Measurements from ENCODE around the gene MPO.

The MPO gene

DNA sequence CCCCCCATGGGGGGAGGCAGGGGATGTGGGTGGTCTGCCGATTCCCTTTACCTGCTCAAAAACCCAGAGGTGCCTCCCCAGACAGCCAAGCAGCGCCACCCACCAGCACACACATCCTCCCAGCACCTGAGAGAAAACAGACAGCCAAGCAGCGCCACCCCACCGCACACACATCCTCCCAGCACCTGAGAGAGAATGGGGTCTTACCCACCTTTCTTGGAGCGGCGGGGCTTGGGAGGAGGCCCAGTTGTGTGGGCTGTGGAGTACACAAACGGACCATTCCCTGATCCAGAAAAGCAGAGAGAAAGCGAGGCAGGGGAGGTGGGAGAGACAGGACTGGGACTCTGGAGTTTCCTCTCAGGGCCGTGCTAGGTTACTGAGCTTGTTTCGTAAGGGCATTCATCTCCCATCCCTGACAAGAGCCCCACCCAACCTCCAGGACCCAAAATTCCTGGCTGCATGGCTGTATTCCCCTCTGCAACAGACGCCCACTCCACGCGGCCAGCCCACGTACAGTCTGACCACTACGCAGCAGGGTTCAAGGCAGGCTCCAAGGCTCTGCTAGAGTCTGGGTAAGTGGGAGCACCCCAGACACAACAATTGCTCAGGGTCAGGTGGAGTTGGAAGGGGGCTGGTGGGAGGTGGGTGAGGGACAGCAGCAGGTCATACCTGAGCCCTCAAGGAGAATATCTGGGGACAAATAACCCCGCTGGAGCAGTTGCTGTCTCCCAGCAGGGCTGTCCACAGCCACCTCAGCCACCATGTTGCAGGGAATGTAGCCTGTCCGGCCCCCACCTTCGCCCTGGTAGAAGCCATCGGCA is 25.6 kb upstream of the MPO start:
- no peak for DNase-seq

DNA sequence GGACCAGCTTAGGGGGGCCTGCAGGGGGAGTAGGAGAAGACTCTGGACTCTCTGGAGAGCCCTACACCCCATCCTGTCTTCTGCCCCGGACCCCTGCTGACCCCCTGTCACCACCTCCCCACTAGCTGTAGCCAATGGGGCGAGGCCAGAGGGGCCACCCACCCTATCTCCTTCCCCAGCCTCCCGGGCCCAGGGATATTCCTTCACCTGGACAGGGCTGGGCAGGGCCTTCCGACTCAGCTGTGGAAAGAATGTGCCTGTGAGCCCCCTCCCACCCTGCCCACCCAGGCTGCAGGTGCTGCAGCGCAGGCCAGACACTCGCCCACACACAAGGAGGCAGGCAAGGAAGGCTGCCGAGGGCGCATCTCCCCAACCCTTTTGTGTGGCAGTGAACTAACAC is 24.9 kb upstream of the MPO start:
- no peak for DNase-seq

DNA sequence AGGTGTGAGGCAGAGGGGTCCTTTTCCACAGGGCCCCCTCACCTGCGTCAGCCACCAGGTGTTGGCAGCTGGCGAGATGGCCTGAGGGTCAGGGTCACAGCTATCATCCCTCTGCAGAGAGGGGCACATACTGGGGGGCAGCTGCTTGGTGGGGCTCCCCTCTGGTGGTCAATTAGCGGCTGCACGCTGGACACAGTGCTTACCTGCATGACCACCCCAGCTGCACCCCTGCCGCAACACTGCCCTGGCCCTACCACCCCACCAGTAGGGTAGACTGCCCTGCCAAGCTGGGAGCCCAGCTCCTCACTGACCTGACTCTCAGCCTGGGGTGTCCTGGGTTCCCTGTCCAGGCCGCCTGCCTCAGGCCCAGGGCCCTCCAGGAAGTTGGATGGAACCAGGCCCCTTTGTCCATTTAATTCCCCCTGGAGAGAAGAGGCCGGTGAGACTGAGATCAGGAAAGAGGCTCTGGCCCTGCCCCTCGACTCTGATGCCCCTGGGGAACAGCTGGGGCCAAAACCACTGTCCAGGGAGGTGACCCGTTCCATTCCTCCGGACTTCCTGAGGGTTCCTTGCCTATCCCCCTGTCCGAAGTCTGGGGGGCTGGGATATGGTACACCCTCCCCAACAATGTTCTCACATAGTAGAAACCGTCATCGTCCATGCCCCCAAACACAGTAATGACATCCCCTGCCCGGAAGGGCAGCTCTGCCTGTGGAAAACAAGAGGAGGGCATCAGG is 24.2 kb upstream of the MPO start:
- no peak for DNase-seq

DNA sequence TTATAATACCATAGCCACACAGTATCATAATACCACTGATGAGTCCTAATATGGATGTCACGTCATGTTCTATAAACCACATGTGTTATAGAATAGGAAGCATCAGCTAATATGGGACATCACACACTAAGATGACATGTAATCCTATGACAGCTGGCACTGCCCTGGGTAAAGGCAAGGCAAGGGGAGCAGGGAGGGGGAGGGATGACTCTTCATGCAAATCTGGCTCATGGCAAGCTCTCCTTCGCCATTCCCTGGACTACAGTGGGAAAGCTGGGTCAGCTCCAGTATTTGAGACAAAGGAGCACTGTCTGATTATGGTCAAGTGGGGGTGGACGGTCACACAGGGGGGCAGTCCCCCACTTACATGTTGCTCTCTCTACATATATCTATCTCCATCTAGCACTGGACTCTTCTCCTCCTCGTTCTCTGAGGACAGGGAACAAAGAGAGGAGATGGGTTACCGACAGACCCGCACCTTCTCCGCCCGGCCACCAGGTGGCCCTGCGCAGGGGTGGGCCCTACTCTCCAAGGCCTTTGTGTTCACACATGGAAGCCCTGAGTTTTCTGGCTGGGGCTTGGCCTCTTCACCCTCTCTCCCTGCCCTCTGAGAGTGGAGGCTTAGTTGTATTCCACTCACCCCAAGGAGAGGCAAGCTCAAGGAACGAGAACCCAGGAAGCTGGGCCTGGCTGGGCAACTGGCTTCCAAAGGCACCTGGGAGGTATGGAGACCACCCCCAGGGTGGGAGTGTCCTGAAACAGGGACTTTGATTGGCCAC is 23.4 kb upstream of the MPO start:
- peak; percentile 49 for DNase-seq

DNA sequence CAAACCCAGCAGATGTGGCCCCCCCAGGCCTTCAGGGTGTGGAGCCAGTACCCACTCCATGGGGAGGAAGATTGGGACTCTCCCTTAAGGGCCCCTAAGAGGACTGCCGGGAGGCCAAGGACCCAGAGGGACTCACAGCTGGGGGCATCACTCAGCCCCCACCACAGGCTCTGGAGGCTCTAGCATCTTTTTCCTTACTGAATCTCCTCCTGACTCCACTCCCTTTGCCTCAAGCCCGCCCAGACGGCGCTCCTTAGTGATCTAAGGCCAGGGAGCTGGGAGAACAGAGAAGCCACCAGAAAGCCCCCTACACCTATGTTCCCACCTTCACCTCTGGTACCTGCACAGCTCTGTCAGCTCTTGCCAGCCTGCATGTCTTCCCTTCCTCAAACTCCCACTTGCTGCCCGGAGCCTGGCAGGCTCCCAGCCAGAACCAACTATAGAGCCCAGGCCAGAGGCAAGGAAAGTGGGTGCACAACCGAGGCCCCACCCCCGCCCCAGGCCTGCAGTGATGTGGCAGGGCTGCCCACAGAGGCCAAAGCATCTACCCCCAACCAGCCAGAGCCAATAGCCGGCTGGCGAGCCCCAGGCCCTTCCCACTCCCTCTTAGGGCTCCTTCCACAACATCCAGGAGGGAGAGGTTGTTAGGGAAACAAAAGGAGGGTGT is 22.3 kb upstream of the MPO start:
- DNase-seq = no peak

DNA sequence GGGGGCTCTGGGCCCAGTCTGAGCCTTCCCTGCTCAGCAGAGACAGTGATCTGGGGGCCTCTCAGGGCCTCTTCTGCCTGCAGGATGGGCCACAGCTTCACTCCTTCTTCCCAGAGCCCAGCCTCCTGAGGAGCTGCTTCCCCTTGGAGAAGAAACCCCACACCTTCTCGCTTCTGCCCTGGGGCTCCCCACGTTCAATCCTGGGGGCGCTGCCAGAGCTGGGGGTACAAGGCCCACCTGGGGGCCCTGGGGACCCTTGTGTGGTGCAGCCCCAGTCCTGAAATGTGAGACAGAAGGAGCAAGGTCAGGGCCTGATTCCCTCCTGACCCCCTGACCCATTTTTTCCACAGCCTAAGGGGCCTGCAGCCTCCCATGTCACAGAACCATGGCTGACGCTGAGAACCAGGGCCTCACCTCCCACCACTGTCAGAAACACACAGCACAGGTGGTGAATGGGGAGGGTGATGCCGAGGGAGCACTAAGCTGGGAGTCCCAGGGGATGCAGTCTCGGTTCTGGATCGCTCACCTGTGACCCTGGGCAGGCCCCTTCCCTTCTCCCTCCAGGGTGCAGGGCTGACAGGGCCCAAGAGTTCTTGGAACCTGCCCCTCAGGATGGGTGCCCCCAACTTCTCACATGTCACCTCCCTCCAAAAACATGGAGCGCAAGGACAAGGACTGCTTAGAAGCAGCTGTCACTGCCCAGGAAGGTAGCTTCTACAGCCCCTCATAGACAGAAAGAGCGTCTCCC is 21.6 kb upstream of the MPO start:
- no peak for DNase-seq

DNA sequence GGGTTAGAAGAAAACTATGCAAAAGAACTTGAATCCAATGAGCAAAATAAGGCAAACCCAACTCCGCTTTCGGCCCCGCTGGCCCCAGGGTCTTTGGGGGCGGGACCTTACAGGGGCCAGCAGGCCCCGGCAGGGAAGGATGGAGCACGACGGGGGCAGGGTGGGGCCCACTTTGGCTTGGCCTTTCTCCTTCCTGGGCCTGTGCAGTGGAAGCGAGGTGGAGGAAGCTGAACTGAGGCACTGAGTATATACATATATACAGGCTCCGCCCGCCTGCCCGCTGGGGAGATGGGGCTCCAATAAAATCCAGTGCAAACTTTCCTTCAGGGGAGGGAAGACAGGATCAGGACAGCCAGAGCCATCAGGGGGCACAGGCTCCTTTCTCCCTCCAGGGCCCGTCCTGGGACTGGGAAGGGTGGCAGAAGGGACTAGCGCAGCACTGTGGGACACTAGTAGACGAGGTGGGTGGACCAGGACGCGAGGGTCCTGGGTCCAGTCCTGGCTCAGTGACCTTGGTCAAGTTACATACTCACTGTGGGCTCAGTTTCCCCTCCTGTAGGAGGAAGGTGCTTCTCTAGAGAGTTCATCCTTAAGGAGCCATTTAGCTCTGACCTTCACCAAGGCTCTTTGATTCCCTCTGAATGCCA is 20.9 kb upstream of the MPO start:
- no peak for DNase-seq

DNA sequence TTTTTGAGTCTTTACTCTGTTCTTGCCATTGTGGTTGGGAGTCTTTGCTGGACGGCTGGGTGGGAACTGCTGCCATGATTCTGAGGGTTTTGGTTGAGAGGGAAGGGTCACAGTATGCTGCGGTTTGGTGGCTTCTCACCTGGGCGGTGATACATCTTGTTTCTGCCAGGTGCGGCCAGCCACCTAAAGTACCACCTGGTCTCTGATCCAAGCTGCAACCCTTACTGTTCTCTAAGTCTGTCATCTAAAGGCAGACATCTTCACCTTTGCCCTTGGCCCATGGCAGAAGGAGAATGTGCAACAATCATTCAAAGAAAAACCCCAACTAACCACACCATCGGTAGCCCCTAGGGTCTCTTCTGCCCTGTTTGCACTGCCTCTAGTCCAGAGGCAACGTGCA is 19.6 kb upstream of the MPO start:
- DNase-seq = no peak

DNA sequence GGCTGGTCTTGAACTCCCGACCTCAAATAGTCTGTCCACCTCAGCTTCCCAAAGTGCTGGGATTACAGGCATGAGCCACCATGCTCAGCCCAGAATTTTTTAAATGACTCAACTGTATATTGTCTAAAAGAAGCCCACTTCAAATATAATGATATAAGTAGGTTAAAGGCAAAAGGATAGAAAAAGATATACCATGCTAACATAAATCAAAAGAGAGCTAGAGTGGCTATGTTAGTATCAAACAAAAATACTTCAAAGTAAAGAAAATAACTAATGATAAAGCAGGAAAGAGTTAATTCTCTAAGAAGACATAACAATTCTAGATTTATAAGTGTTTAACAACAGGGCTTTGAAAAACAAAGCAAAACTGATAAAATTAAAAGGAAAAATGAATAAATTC is 13.3 kb upstream of the MPO start:
- no peak for DNase-seq

DNA sequence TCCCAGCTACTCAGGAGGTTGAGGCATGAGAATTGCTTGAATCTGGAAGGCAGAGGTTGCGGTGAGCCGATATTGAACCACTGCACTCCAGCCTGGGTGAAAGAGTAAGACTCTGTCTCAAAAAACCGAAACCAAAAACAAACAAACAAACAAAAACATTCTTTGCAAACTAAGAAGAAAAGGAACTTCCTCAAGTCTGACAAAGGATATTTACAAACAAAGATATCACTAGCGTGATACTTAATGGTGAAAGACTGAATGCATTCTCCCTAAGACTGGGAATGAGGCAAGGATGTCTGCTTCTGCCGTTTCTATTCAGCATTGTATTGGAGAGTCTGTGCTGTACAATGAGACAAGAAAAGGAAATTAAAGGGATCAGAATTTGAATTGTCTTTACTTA is 10.5 kb upstream of the MPO start:
- DNase-seq = no peak

DNA sequence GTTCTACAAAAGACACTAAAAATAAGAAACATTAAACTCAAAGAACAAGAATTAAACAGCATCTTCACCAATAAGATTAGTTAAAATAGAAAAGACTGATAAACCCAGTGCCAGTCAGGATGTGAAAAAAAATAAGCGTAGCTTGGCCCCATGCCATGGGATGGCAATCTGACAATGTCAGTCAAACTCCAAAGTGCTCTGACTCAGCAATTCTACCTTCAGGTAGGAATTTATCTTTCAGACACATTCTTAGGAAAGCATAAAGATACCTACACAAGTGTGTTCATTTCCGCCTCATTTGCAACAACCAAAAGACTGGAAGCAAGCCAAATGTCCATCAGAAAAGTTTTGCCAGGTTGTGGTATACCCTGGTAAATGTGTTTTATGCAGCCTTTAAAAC is 9.1 kb upstream of the MPO start:
- no peak for DNase-seq

DNA sequence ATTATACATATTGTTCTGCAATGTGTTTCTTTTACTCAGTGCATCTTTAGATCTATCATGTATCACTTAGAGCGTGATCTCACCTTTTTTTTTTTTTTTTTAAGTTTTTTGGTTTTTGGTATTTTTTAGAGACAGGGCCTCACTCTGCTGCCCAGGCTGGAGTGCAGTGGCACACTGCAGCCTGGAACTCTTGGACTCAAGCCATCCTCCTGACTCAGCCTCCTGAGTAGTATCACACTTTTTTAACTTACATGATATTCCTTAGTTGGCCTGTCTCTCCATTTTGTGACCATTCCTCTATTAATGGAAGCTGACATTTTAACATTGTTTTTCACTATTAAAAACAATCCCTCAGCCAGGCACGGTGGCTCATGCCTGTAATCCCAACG is 4.7 kb upstream of the MPO start:
- no peak for DNase-seq

DNA sequence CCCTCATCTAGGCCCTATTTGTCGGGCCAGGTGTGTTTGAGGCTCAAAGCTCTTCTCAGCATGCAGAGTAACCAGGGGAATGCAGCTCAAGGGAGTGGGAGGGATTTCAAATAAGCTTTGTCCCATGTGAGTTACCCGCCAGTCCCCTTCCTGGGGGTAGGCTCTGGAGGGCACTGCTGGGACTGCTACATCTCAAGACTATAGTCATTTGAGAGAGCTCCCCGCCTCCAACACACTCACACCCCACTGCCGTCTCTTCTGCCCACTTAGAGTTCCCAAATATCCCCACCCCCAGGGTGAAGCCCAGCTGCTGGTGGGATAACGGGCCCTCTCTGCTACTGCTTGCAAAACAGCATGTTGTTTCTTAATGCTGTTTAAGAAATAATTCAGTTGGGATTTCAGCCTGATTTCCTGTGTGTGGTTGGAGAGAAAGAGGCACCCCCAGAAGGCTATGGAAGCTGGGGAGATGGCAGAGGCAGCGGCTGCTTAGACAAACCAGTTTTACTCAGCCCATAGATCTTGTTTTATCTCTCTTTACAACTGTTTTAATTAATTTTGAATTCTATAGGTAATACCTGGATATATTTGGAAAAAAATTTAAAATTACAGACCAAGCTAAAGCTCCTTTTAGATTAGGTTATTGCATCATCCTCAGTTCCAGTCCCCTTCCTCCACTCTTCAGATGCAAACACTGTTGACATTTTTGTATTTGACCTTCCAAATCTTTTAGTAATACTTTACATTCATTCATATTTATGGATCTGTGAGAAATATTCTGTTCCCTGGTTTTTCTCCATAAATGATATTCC is 4.1 kb upstream of the MPO start:
- no peak for DNase-seq

DNA sequence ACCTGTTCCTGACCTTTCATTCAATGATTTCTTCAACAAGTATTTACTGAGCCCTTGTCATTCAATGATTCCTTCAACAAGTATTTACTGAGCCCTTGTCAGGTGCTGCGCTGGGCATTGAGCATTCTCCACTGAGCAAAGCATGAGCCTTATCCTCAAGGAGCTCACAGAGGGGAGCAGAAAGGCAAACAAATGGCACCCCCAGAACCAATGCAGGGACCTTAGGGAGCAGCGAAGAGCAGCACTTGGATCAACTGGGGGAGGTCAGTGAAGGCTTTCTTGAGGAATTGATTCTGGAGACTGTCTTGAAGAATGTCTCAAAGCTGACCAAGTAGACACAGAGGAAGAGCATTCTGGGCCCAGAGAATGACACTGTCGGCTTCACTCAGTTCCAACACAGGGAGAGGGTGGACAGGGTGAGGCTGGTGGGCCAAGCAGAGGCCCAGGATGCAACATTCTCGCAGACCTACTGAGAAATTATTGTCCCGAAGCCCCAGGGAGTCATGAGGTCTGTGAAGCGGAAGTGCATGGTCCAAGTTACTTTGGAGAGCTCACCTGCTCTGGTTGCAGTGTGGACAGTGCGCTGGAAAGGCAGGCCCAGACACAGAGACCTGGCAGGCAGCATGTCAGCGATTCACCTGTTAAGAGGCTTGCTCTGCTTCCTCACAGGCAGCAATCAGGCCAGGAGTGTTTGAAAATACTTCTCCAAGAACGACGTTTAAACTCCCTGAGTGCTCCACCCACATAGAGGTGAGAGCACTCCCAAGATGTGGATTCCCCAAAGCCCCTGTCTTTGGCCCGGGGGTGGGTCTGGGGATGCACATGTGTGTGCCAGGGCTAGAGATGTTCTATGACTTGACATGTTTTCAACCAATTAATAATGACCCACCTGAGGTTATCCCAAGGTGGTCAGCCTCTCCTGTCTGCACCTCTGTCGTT is 3.2 kb upstream of the MPO start:
- no peak for DNase-seq

DNA sequence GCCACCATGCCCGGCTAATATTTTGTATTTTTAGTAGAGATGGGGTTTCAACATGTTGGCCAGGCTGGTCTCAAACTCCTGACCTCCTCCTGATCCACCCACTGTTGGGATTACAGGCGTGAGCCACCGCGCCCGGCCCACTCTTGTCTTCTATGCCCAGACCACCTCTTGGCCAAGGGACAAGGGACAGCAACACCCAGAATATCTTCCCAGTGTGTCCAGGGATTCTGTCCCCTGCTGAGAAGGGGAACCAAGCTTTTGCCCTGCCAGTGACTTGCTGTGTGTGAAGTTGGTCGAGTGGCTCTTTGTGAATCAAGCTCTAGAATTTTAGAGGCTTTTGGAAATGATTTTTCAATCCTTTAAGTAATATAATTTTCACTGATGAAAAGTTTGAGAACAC is 1.7 kb upstream of the MPO start:
- no peak for DNase-seq

DNA sequence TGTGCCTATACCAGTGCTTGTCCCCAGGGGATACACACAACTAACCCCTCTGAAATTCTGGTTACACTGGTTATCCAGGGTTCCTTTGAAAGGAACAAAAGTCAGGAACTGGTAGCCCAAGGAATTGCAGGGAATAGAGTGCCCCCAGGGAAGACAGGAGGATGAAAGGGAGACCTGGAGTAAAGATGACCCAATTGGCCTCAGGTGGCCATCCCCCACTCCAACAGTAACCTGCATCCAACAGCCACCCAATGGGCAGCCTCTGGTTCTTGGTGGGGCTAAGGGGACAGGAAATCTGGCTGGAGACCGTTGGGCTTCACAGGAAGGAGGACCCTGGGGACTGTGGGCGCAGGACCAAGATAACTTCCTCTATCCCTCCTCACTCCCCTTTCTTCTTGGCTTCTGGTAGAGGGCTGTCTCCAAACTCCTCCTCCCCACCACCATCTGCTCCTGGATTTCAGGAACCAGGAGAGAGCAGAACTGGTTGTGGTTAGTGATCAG is 826 bp upstream of the MPO start:
- no peak for DNase-seq

DNA sequence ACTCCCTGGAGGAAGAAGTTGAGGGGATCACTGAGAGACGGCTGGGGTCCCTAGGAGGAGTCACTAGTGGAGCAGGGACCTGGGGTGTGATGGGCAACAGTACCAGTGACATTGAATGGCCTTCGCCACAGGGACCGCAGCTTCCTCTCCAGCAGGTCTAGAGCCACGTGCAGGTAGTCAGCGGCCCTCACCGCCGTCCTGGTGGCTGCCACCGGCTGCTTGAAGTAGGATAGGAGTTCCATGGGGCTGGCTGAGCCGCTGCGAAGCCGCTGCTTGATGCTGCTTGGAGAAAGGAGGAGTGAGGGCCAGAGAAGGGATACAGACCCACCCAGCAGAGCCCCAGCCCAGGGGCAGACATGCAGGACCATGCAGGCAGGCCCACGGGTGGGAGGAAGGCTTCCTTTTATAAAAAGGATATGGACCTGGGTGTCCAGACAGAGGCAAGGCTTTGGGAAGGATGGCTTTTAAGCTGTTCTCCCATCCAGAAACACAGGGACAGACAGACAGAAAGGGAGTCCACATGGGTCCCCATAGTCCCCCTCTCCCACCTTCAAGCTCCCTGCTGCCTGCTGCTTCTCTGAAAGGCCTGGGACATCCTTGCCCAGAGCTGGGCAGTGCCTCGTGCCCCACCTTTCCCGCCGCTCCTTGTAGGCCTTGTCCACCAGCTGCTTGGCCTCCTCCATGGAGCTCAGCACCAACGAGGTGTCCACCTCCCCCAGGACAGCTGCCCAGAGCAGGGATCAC is 827 bp downstream of the MPO start:
- no peak for DNase-seq

DNA sequence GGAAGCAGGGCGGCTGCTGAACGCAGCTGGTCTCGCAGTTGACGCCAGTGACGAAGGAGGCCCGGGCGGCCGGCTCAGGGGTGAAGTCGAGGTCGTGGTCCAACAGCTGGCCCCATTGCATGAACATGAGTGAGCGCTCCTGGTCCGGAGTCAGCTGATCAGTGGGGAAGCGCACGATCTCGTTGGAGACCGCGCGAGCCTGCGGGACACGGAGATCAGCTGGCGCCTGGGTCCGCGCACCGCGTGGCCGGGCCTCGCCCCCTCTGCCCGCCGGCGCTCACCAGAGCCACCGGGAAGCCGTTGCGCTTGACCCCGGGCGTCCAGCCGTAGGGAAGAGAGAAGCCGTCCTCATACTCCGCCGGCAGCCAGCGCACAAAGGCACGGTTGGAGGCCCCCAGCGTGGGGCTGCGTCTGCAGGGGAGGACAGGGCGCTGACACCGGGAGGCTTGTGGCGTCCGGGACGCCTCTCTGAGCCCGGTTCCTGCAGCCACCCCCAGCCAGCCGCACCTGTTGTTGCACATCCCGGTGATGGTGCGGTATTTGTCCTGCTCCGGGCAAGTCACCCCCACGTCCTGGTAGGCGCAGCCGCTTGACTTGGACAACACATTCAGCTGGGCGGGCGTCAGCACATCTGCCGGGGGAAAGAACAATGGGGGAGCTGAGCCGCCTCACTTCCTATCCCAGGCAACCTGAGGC is 1.6 kb downstream of the MPO start:
- no peak for DNase-seq

All from activated CD4-positive, alpha-beta T cell treated with anti-CD3 and anti-CD28 coated beads for 1 hour (primary cell).